GM12873 (cell line): Measurements from ENCODE around the gene C1D.

ENCODE experiments used
- CTCF ChIP-seq: IDR thresholded peaks from 2 replicates; pipeline ENCODE4 v1.5.1; 2012; ENCODE audit warnings: low read depth, mild to moderate bottlenecking, moderate library complexity, low read length, control low read depth; ENCODE audit not compliant: insufficient read depth; ENCODE audit errors: missing control alignments

Gene C1D

GRCh38 chr2:68100189-68100588 lies 37.4 kb upstream of the C1D start:
- TF ChIP-seq CTCF = no peak

GRCh38 chr2:68099260-68099659 lies 36.5 kb upstream of the C1D start:
- TF ChIP-seq CTCF = no peak

GRCh38 chr2:68098291-68098797 lies 35.5 kb upstream of the C1D start:
- no peak for TF ChIP-seq CTCF

- TF ChIP-seq CTCF = no peak
Observed at GRCh38 chr2:68094111-68094510, 31.3 kb upstream of the C1D start.

- no peak for TF ChIP-seq CTCF
Observed at GRCh38 chr2:68093634-68094033, 30.8 kb upstream of the C1D start.

- TF ChIP-seq CTCF = no peak
Observed at GRCh38 chr2:68091439-68092034, 28.7 kb upstream of the C1D start.

GRCh38 chr2:68089961-68090360 lies 27.2 kb upstream of the C1D start:
- no peak for TF ChIP-seq CTCF
